Stimulated activated CD8-positive, alpha-beta memory T cell treated with anti-CD3 and anti-CD28 coated beads, Interleukin-12 subunit alpha, Interleukin-12 subunit beta, amount 100 ng/mL, for 1 hour (primary cell): ENCODE results near the gene COA3.

Experiments used
- DNase-seq: peaks from one replicate; pipeline ENCODE4 v3.0.0-alpha.2; 2020; ENCODE audit warnings: low read depth

COA3 gene

DNA sequence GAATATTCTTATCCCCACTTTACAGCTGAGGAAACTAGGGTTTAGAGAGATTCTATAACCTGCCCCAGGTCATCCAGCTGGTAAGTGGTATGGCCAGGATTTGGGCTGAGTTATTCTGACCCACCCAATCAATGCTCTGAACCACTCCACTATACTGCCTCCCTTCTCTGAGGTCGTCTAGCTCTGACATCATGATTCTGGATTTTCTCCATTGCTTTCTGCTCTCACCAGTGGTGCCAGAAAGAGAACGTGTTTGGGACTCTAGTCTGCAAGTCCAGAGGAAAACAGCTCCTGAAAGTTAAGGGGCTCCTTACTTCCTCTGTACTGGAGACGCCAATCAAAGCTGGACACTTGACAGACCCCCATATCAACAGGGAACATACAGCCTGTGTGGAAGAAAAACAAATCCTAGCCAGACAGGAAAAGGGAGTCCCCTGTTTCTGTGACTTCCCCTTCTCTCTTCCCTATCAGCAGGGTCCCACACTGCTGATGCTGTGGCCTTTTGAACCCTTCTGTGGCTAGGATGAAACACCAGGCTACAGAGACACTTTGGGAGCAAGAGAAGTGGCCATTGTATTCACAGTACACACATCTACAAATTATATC, 47.7 kb downstream of the COA3 start:
- no peak for DNase-seq

DNA sequence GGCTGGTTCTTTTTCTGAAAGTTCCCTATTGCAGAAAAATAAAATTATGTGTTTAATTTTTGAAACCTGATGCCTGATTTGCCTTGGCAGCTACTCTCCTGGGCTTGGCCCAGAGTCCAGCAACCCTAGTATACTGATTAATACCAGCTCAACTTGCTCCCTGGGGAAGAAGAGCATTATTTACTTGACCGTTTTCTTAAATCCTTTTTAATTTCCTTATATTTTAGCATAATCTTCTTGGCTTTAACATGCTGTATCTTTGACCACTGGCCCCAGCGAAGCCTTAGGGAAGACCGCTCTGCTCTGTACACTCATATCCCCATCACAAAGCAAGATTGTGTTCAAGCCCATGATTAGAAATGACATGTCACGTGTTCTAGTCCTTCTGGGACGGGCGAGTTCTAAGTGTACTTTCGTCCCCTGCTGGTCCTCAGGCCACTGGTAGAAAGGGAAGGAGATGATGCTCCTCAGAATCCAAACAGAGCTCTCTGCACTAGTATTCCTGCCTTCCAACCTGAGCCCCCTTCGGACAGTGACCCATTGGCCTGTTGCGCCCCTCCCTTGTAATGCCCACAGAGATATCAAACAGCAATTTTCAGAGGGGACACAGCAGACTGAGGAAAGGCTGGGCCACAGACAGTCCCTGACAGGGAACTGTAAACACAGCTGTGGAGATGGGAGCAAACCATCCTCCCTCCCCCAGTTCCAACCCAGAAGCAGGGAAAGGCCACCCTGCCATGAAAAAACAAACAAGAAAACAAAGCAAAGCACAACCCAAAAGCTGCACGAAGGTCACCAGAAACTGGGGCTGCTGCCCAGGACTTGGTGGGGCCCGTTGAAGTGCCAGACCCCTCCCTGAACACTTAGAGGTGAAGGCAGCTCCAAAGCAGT, 49.4 kb downstream of the COA3 start:
- no peak for DNase-seq

DNA sequence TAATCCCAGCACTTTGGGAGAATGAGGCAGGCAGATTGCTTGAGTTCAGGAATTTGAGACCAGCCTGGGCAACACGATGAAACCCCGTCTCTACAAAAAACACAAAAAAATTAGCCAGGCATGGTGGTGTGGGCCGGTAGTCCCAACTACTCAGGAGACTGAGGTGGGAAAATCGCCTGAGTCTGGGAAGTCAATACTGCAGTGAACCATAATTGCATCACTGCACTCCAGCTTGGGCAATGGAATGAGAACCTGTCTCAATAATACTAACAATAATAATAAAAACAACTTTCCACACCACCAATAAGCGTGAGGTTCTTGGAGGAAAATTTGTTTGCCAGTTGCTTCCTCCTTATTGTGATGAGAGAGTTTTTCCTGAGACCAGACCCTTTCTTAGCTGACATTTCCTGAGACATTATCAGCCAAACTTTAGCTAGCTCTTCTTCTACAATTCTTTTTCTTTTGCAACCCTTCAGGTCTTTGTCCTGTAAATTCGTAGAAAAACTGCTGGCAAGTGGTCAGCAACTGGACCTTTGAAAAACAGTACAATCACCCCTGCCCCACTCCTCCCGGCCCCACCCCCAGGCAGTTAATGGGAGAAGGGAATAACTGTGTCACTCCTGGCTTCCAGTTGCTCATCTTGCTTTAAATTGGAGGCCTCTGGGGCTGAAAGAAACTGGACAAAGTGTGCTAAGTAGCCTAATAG, 50.1 kb downstream of the COA3 start:
- no peak for DNase-seq
